Esophagus muscularis mucosa (tissue), 3 donors: ENCODE measurements around the gene CTIF.
"Not testable (repeated sequence)": the region's sequence is repeated elsewhere in the genome, so short reads cannot be mapped to it uniquely, and the experiment has no call there.

ENCODE experiments used
- CTCF ChIP-seq, 3 experiments: fragments of 200-600 bp in 2 of 3; fragments of 450-650 bp in 1 of 3; sonication (generic) in 2 of 3; IDR thresholded peaks; one replicate each; pipeline ENCODE4 v1.5.1; 2017 to 2019; ENCODE audit warnings: antibody characterized with exemption in 3 of 3, mild to moderate bottlenecking in 2 of 3, moderate library complexity in 1 of 3
- POLR2AphosphoS5 ChIP-seq, 2 donors: sonication (generic); formaldehyde crosslinking; IDR thresholded peaks; one replicate each; pipeline ENCODE4 v1.6.1; 2017; ENCODE audit warnings: antibody characterized with exemption in 2 of 2

- not testable (repeated sequence) for TF ChIP-seq CTCF, POLR2AphosphoS5 (IDR thresholded peaks at IDR 0.05)
Measured at GRCh38 chr18:48717227-48717626, 178.4 kb downstream of the CTIF start.
